ENCODE data around the gene CCDC81. TPM values are rescaled to one million over a fixed set of nuclear protein-coding genes. Genes with fewer than 3 reads are reported as not detected.

The CCDC81 gene
- total and polyA plus RNA-seq, 2 donors (not counting 1 experiment from before 2014, with no cell fraction given) = 0.66 to 7.0 TPM

DNA sequence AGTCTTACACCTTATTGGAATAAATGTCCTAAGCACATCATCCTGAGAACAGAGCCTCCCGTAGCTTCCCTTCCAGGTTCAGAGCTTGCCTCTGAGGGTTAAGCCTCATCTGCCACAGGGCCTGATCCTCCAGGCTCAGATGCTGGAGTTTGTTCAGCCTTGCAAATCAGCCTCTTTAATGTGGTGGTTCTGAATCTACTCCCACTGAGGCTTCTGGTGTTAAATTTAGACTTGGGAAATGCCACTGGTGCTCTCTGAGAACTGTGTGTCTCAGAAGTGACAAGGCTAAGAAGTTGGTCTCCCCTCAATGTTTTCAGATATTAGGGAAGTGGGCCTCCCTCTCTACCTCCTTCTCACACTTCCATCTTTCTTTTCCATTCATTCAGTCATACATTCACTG is 68.7 kb downstream of the CCDC81 start:
- TF ChIP-seq EZH2 (IDR thresholded peaks at IDR 0.05; ENCODE audit: low read length, missing control alignments) (no peak), CTCF (conservative IDR thresholded peaks at IDR 0.05 in 1 of 2, IDR thresholded peaks at IDR 0.05 in 1 of 2; ENCODE audit: low read depth in 1 of 2, low read length in 2 of 2) (no peak)
- no peak overlapping the region for H3K9ac ChIP-seq (ENCODE audit: insufficient read depth, low read length)
- no peaks in the 10 kb centered on the region for H3K79me2 ChIP-seq (ENCODE audit: control insufficient read depth, insufficient read depth, low read length)
- H3K9me3 ChIP-seq (ENCODE audit: control insufficient read depth, insufficient read depth, low read depth, low read length) = no peaks in the 10 kb centered on the region
- H3K4me3 ChIP-seq (replicated peaks in 1 of 4; ENCODE audit: control extremely low read depth in 1 of 4, insufficient read depth in 1 of 4, low read depth in 3 of 4, low read length in 4 of 4) = no peak overlapping the region
- peaks cover 4% of the 10 kb centered on the region for H3K4me1 ChIP-seq (ENCODE audit: control insufficient read depth, extremely low read depth, insufficient read depth, low read length)
- no peaks in the 10 kb centered on the region for H3K27me3 ChIP-seq (ENCODE audit: control insufficient read depth, insufficient read depth, low read length)
- no peaks in the 10 kb centered on the region for H4K20me1 ChIP-seq (ENCODE audit: control insufficient read depth, extremely low read depth, insufficient read depth, low read length)
- H3K4me2 ChIP-seq (ENCODE audit: extremely low read depth, insufficient read depth, low read length) = no peak overlapping the region
- no peak overlapping the region for H3K27ac ChIP-seq (ENCODE audit: insufficient read depth, low read length)
- H3K36me3 ChIP-seq (ENCODE audit: control insufficient read depth, insufficient read depth, low read length) = no peaks in the 10 kb centered on the region
- no peak for DNase-seq (ENCODE audit: low read depth in 2 of 2)
- H2AFZ ChIP-seq (ENCODE audit: low read length) = no peak overlapping the region

DNA sequence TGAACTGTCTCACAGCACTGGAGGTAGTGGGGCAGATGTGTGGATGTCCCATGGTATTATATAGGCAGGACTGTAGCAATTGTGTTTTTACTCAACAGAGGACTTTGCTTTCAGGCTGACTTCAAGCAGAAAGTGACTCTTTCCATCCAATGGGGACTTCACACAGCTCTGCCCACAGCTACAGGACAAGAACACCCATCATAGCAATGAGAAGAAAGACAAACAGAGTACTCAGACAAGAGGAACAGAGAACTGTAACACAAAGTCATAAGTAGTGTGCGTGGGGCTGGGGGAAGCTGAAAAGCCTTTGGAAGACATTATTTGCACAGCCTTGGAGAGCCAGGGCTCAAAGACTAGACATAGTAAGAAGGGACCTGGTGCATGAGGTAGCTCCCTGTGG is 70.3 kb downstream of the CCDC81 start:
- no peaks in the 10 kb centered on the region for H3K9me3 ChIP-seq (ENCODE audit: control insufficient read depth, insufficient read depth, low read depth, low read length)
- H3K9ac ChIP-seq (ENCODE audit: insufficient read depth, low read length) = no peak overlapping the region
- no peak overlapping the region for H3K4me2 ChIP-seq (ENCODE audit: extremely low read depth, insufficient read depth, low read length)
- no peaks in the 10 kb centered on the region for H4K20me1 ChIP-seq (ENCODE audit: control insufficient read depth, extremely low read depth, insufficient read depth, low read length)
- no peak overlapping the region for H2AFZ ChIP-seq (ENCODE audit: low read length)
- no peaks in the 10 kb centered on the region for H3K36me3 ChIP-seq (ENCODE audit: control insufficient read depth, insufficient read depth, low read length)
- no peak for TF ChIP-seq EZH2 (IDR thresholded peaks at IDR 0.05; ENCODE audit: low read length, missing control alignments)
- no peak for TF ChIP-seq CTCF (conservative IDR thresholded peaks at IDR 0.05 in 1 of 2, IDR thresholded peaks at IDR 0.05 in 1 of 2; ENCODE audit: low read depth in 1 of 2, low read length in 2 of 2)
- no peak overlapping the region for H3K27ac ChIP-seq (ENCODE audit: insufficient read depth, low read length)
- no peak for DNase-seq (ENCODE audit: low read depth in 2 of 2)
- no peaks in the 10 kb centered on the region for H3K27me3 ChIP-seq (ENCODE audit: control insufficient read depth, insufficient read depth, low read length)
- no peak overlapping the region for H3K4me3 ChIP-seq (replicated peaks in 1 of 4; ENCODE audit: control extremely low read depth in 1 of 4, insufficient read depth in 1 of 4, low read depth in 3 of 4, low read length in 4 of 4)
- no peaks in the 10 kb centered on the region for H3K79me2 ChIP-seq (ENCODE audit: control insufficient read depth, insufficient read depth, low read length)
- peaks cover 4% of the 10 kb centered on the region for H3K4me1 ChIP-seq (ENCODE audit: control insufficient read depth, extremely low read depth, insufficient read depth, low read length)

DNA sequence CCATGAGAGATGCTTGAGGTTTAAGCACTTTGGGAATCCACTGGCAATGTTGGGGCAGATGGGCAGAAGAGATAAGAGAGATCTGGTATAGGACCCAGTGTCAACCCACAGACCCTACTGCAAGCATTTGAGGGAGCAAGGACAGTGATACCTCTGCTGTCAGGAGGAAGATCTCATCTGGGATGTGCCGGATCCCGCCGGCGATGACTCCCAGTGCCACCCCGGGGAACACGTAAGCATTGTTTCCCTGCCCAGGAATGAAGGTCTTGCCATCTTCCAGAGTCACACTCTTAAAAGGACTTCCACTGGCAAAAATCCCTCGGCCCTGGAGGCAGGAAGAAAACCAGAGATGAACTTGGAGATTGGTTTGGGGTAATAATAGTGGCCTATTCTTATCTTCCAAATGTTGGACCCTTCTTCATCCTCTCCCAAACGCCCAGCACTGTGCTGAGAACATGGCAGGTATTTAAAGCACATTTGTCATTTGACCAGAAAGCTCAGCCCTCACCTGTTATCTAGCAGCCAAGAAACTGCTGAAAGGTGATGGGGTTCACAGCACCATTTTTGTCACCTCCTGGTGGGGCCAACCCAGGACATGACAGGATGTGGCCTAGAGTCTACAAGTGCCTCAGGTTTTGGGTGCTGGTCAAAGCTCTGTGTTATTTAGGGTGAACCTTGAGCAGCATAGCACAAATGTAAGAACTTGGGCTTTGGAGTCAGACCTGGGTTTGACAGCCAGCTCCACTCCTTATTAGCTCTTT is 71.7 kb downstream of the CCDC81 start:
- no peak for TF ChIP-seq CTCF (conservative IDR thresholded peaks at IDR 0.05 in 1 of 2, IDR thresholded peaks at IDR 0.05 in 1 of 2; ENCODE audit: low read depth in 1 of 2, low read length in 2 of 2)
- no peak for TF ChIP-seq EZH2 (IDR thresholded peaks at IDR 0.05; ENCODE audit: low read length, missing control alignments)
- Histone ChIP-seq H3K27me3 (ENCODE audit: control insufficient read depth, insufficient read depth, low read length) (no peaks in the 10 kb centered on the region), H2AFZ (ENCODE audit: low read length) (no peak overlapping the region), H3K4me2 (ENCODE audit: extremely low read depth, insufficient read depth, low read length) (no peak overlapping the region), H3K27ac (ENCODE audit: insufficient read depth, low read length) (no peak overlapping the region), H3K4me1 (ENCODE audit: control insufficient read depth, extremely low read depth, insufficient read depth, low read length) (peaks cover 4% of the 10 kb centered on the region), H4K20me1 (ENCODE audit: control insufficient read depth, extremely low read depth, insufficient read depth, low read length) (no peaks in the 10 kb centered on the region), H3K9me3 (ENCODE audit: control insufficient read depth, insufficient read depth, low read depth, low read length) (no peaks in the 10 kb centered on the region), H3K9ac (ENCODE audit: insufficient read depth, low read length) (no peak overlapping the region), H3K36me3 (ENCODE audit: control insufficient read depth, insufficient read depth, low read length) (no peaks in the 10 kb centered on the region), H3K4me3 (replicated peaks in 1 of 4; ENCODE audit: control extremely low read depth in 1 of 4, insufficient read depth in 1 of 4, low read depth in 3 of 4, low read length in 4 of 4) (no peak overlapping the region), H3K79me2 (ENCODE audit: control insufficient read depth, insufficient read depth, low read length) (no peaks in the 10 kb centered on the region)
- DNase-seq (ENCODE audit: low read depth in 2 of 2) = no peak
